IPS-11a (cell line): ENCODE data around the gene RASSF7.

Source experiments
- H3K4me3 ChIP-seq: one replicate; pipeline ENCODE4 v1.5.1; 2013; ENCODE audit warnings: low read depth, low read length, control low read depth

RASSF7 gene

DNA sequence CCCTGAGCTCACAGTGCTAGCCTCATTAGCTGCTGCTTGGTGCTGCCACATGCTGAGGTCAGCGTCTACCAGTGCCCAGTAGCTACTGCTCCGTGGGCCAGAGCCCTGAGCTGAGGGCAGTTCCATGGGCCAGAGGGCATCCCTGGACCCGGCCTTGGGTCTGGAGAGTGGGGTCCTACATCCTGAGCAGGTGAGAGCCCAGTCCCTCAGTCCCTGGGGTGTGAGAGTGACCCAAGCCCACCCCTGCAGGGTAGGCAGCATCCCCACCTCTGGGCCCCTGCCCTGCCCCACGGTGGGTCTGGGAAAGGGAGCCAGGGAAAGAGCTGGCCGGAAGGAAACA, 10.1 kb upstream of the RASSF7 start:
- H3K4me3 ChIP-seq = no peak overlapping the region

DNA sequence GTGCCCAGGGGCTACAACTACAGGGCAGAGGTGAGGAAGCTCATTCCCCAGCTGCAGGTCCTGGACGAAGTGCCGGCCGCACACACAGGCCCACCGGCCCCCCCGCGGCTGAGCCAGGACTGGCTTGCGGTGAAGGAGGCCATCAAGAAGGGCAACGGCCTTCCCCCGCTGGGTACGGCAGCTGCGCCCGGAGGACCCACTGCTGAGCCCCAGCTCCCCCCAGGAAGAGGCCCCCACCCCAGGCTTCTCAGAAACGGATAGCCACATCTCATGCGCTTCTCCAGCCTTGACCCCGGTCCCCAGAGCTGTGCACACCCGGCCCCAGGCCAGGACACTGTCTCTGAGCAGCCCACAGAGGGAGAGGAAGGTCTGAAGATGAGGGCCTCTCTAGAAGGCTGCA, 9.6 kb upstream of the RASSF7 start:
- no peak overlapping the region for H3K4me3 ChIP-seq

DNA sequence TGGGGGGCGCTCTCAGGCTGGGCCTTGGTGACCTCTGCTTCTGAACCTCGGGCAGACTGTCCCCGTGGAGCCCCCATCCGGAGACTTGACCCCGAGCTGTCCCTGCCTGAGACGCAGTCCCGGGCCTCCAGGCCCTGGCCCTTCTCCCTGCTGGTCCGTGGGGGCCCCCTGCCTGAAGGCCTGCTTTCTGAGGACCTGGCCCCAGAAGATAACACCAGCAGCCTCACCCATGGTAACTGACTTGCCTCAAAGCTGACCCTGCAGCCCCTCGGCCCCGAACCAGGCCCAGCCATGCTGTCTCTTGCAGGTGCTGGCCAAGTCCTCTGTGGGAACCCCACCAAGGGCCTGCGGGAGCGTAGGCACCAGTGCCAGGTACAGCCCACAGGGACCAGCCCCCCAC, 9.2 kb upstream of the RASSF7 start:
- no peak overlapping the region for H3K4me3 ChIP-seq

DNA sequence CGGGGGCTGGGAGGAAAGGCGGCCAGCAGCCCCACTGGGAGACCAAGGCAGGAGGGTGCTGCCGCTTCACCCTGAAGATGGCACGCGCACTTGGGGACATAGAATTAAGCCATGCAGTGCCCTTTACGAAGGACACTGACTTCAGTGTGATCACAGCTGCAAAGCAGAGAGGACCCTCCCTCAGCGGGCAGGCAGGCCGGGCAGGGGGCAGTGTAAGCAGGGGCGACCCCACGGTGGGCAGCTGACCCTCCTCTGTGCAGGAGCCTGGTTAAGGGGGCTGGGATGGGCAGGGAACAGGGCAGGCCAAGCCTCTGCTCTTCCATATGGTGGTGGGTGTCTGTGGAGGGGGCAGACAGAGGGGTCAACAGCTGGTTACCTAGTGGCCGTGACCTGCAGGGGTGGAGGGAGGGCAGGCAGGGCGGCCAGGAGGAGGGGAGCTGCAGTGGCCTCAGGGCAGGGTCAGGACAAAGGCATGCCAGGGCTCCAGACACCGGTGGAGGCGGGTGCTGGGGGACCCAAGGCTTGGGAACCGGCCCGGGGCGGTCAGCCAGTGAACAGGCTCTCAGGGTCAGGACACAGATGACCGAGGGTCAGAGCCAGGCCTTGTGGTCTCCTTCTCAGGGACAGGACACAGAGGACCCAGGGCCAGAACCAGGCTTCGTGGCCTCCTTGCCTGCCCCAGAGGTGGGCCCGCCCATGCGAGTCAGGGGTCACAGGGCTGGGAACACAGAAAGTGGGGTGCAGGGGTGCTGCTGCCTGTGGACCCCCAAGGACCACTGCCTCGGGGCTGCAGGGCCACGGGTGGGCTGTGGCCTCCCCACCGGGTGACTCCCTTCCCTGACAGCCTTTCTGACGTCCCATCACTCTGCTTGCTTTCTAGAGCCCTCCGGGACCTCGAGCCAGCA, 7.4 kb upstream of the RASSF7 start:
- H3K4me3 ChIP-seq = no peak overlapping the region

DNA sequence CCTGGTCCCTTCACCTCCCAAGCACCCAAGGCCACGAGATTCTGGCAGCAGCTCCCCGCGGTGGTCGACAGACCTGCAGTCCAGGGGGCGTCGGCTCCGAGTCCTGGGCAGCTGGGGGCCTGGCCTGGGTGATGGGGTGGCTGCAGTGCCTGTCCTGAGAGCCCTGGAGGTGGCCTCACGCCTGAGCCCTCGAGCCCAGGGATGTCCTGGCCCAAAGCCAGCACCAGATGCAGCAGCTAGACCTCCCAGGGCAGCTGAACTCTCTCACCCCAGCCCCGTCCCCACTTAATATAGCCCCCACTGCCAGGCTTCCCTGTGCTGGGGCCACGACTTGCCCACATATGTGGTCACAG, 6.8 kb upstream of the RASSF7 start:
- no peak overlapping the region for H3K4me3 ChIP-seq

DNA sequence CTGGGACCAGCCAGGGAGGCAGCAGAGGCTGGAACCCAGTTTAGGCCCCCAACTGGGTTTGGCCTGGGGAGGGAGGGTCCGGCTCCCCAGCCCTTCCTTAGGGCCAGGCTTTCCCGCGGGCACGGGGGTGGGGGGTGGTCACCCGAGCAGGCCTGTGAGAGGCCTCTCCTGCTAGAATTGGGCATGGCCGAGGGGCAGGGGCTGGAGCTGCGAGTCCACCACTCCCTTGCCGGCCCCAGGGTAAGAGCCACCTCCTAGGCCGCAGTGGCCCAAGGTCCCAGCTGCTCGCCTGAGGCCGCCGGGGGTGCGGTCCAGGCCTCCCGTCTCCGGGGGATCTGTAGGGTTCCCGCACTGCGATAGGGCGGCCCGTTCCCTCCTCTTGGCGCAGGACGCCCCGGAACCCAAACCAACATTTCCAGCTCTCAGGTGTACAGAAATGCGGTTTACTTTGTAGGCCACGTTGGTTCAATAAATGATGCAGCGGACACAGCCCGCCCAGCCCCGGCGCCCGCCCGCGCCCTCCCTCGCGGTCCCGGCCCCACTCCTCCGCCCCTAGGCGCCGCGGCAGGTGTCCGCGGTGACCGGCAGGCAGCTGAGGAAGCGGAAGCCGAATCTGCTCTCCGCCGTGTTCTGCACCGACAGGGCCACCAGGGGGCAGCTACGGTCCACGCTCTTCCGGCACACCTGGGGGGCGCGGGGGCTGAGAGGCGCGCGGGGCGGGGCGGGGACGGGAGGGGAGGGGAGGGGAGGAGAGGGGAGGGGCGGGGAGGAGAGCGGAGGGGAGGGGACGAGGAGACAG, 6.1 kb upstream of the RASSF7 start:
- H3K4me3 ChIP-seq = peak overlapping the region; percentile 20

DNA sequence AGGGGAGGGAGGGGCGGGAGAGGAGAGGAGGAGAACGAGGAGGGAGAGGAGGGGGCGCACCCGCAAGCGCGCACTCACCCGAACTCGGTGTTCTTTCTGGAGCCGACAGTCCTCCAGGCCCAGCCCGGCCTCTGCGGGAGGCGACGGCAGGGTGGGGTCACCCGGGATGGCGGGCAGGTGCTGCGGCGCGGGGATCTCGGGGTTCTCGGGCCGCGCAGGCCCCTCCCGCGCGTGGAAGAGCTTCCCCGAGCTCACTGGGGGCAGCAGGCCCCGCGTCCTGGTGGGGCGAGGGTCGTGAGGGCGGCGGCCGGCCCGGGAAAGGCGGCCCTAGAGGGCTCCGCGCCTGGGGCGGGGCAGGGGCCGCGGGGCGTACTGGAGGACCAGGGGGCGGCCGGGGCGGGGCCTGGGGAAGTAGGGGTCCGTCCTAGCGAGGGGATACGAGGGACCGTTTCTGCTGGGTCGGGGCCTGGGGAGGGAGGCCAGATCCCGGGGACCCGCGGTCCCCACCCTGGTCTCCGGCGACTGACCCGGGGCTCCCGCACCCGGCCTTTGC, 5.5 kb upstream of the RASSF7 start:
- H3K4me3 ChIP-seq = peak overlapping the region; percentile 53

DNA sequence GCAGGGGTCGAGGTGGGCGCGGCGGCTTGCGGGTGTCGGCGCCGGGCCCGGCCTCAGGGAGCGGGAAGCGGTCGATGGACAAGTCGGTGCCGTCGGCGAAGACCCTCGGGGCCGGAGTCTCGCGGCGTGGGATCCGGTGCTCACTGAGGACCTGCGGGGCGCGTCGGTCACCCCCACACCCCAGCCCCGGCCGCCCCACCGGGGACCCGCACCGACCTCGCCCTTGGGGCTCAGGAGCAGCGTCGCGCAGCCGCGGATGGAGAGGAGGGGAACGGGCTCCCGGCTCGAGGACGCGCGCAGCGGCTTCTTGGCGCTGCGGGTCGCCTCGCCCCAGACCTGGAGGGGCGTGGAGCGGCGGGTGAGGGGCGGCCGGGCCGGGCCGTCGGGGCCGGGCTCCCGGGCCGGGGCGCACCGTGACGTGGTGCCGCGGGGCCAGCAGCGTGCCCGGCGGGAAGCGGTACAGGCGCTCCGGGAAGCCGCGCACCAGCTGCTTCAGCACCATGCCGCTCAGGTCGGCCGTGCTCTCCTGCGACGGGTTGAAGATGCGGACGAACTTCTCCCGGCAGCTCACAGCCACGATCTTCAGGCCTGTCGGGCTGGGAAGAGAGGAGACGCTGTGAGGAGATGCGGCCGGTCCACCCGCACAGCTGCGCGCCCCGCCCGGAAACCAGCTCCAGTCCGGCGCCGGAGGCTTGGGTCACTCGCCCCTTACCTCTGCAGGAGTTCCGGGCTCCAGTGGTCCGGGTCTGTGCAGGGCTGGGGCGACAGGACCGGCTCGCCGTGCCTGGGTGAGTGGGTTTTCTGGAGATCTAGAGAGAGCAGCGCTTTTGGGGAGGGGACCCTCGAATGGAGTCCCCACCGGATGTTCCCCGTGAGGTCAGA, 4.7 kb upstream of the RASSF7 start:
- H3K4me3 ChIP-seq = peak overlapping the region; percentile 53

DNA sequence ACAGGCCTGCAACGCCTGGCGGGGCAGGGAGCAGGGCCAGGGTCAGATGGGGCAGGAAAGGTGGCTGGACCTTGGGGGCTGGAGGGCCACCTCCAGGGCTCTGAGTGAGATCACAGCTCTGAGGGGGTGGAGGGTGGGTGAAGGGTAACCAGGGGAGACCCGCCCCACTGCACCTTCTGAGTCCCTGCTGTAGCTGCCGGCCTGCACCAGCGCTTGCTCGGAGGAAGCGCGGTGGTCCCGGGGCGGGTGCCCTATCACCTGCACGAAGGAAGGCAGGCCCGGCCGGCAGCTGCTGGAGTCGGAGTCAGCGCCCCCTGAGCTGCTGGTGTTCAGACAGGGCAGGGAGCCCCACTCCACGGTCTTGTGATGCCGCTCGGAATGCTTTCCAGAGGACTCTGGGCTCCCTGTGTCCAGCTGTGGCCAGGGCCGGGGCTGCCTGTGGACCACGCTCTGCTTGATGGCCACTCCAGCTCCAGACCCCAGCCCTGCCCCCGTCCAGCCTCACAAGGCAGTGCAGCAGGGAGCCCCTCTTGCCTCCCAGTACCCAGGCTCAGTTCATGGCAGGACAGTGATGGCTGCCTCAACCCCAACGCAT, 4.0 kb upstream of the RASSF7 start:
- H3K4me3 ChIP-seq = no peak overlapping the region

DNA sequence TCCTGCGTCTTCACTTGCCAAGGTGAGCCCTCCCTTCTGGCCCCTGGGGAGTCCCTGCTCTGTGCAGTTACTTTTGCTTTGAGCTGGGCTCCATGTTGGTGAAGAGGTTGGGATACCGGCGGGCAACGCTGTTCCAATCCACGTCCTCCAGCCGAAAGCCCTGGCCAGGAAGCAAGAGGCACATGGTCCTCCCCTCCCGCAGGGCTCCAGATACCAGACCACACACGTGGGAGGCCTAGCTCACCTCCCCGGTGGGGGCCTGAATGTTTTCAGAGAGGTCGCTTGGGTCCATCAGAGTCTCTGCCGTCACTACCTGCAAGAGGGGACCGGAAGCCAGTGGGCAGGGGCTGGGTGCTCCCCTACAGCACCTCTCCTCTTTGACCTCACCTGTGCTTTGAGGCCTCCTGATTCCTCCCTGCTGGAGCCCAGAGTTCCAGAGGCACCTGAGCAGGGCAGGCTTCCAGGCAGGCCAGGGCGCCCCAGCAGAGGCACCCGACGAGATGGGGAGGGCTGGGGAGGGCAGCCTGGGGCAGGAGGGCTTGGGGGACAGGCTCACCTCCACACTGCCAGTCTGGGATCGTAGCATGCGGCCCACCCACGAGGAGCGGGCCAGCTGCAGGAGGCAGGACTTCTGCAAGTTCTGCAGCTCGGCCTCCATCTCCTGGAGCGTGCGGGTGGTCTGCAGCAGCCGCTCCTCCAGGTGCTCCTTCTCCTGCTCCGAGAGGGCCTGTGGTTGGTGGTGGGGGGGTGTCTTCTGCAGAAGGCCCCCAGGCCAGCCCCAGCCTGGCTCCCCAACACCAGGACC, 3.2 kb upstream of the RASSF7 start:
- no peak overlapping the region for H3K4me3 ChIP-seq

DNA sequence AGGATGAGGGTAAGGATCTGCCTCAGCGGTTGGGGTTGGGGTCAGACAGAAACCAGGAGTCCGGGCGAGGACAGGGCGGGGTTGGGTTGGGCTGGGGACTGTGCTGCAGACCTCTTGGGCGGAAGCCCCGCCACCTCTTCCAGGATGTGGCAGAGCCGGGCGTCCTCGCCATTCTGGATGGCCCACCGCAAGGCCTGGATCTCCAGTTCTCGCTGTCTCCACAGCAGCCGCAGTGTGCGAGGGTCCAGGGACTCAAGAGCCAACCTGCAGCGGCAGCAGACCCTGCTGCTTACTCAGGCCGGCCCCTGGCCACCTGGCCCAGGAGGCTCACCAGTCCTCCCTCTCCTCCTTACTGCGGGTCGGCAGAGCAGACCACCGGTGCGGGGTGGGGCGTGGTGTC, 2.3 kb upstream of the RASSF7 start:
- no peak overlapping the region for H3K4me3 ChIP-seq

DNA sequence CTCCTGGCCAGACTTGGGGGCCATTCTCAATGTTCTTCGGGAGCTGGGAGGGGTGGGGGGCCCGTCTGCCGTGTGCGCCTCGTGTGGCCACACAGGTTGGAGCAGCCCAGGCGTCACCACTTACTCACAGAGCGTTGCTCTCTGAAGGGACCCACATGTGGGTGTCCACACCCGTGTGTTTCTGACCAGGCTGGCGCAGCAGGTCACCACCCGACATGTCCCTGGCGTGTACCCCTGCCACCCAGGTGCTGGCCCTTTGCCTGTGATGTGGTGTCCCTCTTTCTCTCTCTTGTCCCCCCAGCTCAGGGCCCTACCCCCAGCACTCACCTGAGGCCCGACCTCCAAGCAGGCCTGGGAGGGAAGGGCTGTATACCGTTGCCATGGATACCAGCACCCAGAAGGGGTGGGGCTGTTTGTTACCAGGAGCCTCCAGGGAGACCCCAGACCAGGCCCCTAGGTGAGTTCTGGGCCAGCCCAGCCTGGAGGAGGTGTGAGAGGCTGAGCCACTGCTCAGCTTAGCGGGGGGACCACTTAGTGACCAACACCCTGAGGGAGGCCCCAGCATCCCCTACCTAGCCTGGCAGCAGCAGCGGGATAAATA, 1.6 kb upstream of the RASSF7 start:
- H3K4me3 ChIP-seq = no peak overlapping the region

DNA sequence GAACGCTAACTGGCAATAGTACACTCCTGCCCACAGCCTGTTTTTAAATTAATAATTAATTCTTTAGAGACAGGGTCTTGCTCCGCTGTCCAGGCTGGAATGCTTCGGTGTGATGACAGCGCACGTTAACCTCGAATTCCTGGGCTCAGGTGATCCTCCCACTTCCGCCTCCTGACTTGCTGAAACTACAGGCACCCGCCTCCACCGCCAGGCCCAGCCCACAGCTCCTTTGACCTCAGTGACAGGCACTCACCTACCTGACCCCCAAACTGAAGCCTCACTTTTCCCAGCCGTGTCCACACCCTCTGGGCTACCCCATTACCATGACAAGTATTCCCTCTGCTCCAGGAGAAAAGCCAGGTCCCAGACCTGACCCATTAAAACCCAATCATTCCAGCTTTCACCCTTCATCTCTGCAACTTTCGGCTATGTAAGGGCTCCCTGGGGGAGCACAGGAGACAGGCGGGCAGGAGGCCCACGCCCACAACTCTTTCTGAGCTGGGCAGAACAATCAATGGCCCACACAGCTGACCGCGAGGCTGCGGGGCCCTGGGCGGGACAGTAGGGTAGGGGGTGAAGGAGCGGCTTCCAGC, 962 bp upstream of the RASSF7 start:
- peak overlapping the region; percentile 40 for H3K4me3 ChIP-seq

DNA sequence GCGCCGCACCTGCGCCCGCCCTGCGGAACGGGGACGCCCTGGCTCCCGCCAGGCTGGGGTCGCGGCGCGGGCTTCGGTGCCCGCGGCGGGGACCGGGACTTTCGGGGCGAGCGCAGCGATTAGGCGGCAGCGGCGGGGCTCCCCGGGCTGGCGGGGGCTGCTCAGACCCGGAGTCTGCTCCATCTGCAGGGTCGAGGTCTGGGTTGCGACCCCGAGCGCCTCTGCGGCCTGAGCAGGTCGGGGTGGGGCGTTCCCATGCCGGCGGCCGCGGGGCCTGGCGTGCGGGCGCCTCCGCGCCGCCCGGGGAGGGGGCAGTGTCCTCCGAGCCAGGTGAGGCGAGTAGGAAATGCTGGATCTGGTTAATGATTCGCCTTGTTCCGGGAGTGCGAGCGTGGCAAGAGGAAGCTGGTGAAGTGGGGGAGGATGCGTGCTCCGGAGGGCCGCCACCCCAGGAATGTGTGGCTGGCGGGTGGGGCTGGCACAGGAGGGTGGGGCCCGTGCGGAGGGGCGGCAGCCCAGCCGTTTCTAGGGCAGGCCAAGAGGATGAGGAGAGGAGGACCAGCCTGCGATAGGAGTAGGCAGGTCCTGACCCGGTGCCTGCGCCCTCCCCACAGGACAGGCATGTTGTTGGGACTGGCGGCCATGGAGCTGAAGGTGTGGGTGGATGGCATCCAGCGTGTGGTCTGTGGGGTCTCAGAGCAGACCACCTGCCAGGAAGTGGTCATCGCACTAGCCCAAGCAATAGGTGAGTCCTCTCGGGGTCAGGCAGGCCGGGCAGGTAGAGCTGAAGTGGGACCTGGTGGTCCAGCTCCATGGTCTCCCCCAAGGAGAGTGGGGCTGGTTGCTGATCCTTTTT, 606 bp downstream of the RASSF7 start:
- H3K4me3 ChIP-seq = peak overlapping the region; percentile 65

DNA sequence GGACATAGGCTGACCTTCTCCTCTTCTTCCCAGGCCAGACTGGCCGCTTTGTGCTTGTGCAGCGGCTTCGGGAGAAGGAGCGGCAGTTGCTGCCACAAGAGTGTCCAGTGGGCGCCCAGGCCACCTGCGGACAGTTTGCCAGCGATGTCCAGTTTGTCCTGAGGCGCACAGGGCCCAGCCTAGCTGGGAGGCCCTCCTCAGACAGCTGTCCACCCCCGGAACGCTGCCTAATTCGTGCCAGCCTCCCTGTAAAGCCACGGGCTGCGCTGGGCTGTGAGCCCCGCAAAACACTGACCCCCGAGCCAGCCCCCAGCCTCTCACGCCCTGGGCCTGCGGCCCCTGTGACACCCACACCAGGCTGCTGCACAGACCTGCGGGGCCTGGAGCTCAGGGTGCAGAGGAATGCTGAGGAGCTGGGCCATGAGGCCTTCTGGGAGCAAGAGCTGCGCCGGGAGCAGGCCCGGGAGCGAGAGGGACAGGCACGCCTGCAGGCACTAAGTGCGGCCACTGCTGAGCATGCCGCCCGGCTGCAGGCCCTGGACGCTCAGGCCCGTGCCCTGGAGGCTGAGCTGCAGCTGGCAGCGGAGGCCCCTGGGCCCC, 1.4 kb downstream of the RASSF7 start:
- H3K4me3 ChIP-seq = no peak overlapping the region

DNA sequence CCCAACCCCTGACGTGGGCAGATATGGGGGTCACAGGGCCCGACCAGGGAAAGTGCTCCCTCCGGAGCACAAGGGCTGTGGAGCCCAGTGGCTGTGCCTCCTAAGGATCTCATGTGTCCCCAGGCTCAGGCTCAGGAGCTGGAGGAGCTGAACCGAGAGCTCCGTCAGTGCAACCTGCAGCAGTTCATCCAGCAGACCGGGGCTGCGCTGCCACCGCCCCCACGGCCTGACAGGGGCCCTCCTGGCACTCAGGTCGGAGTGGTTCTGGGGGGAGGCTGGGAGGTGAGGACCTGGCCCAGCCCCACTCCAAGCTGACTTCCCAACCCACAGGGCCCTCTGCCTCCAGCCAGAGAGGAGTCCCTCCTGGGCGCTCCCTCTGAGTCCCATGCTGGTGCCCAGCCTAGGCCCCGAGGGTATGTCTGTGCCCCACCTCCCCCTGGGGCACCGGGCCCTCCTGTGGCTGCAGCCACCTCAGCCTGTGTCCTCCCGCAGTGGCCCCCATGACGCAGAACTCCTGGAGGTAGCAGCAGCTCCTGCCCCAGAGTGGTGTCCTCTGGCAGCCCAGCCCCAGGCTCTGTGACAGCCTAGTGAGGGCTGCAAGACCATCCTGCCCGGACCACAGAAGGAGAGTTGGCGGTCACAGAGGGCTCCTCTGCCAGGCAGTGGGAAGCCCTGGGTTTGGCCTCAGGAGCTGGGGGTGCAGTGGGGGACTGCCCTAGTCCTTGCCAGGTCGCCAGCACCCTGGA, 2.5 kb downstream of the RASSF7 start:
- no peak overlapping the region for H3K4me3 ChIP-seq
